ENCODE results near the gene BUB1B. TPM values are rescaled to one million over a fixed set of nuclear protein-coding genes. Genes with fewer than 3 reads are reported as not detected.

The BUB1B gene
- total RNA-seq, 4 donors from 2014 or later = 0.33 to 8.8 (median 3.3) TPM; not detected in 1

- no peak for TF ChIP-seq CTCF (IDR thresholded peaks at IDR 0.05; ENCODE audit: low read depth)
Observed at GRCh38 chr15:40270246-40270995, 109.6 kb downstream of the BUB1B start.

Other genes with a start within 250 kb of the BUB1B start
- gene GPR176, start 240.8 kb upstream of the BUB1B start, total RNA-seq = 10 to 100 TPM in 2 of 4 donors, 1 to 10 TPM in 2; 3.8 to 13.0 (median 9.5) TPM
- gene EIF2AK4, start 227.0 kb upstream of the BUB1B start, total RNA-seq = 10 to 100 TPM; 50.6 to 91.3 (median 65.4) TPM
- 100 to 1,000 TPM; 237 to 371 (median 275) TPM for gene SRP14, start 121.9 kb upstream of the BUB1B start, total RNA-seq
- 10 to 100 TPM in 1 of 4 donors, 1 to 10 TPM in 3; 4.9 to 12.9 (median 6.6) TPM for gene BMF, start 52.2 kb upstream of the BUB1B start, total RNA-seq
- 1 to 10 TPM in 2 of 4 donors, under 1 TPM in 2; 0.49 to 4.1 (median 0.81) TPM for gene PAK6, start 78.0 kb downstream of the BUB1B start, total RNA-seq
- gene ANKRD63, start 122.0 kb downstream of the BUB1B start, total RNA-seq = not detected
- gene PLCB2, start 146.9 kb downstream of the BUB1B start, total RNA-seq = 10 to 100 TPM; 13.8 to 69.7 (median 20.2) TPM
- gene INAFM2, start 162.6 kb downstream of the BUB1B start, total RNA-seq = 10 to 100 TPM in 1 of 4 donors, 1 to 10 TPM in 3; 4.0 to 16.5 (median 8.1) TPM
- gene CCDC9B, start 179.9 kb downstream of the BUB1B start, total RNA-seq = 1 to 10 TPM in 3 of 4 donors, under 1 TPM in 1; 0.65 to 5.3 (median 3.0) TPM
- gene PHGR1, start 190.0 kb downstream of the BUB1B start, total RNA-seq = 10 to 100 TPM in 1 of 4 donors, 1 to 10 TPM in 1, not detected in 2; 3.9 to 16.0 TPM
- gene DISP2, start 197.2 kb downstream of the BUB1B start, total RNA-seq = under 1 TPM in 3 of 4 donors, not detected in 1; under 0.01 to 0.19 (median under 0.01) TPM
- gene KNSTRN, start 221.7 kb downstream of the BUB1B start, total RNA-seq = 10 to 100 TPM in 3 of 4 donors, 1 to 10 TPM in 1; 7.9 to 24.9 (median 12.9) TPM
- 100 to 1,000 TPM in 1 of 4 donors, 10 to 100 TPM in 3; 24.9 to 101 (median 48.0) TPM for gene IVD, start 244.7 kb downstream of the BUB1B start, total RNA-seq